ENCODE results near the gene SHC1.
A peak's percentile ranks its signal among the peaks of the same experiment; 100 is the strongest.
"Not testable (repeated sequence)": the region's sequence is repeated elsewhere in the genome, so short reads cannot be mapped to it uniquely, and the experiment has no call there.

SHC1 gene

DNA sequence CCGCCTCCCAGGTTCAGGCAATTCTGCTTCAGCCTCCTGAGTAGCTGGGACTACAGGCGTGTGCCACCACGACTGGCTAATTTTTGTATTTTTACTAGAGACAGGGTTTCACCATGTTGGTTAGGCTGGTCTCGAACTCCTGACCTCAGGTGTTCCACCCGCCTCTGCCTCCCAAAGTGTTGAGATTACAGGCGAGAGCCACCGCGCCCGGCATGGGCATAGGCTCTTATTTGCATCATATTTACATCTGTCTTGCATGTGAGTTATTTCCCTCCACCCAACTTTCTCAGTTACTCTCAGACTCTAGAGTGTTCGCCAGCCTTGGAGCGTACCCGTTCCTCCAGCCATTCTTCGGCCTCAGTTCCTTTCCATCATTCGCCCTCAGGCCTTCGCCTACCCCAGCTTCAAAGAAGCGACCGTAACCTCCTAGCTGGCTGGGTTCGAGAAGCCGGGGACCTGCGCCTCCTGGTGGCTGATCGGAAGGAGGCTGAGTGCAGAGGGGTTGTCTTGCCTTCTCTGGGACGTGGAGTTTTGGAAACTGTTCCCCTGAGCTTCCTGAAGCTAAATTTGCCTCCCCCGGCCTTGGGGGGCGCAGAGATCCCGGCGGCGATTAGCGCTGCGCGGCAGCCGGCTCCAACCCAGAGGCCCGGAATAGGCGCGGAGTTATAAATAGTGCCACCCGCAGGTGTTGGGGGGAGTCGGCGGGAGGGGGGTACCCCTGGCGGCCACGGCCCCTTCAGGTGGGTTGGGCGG is 28.4 kb upstream of the SHC1 start:
- Histone ChIP-seq H3K9ac (ENCODE audit: low read length) (peak overlapping the region; percentile 41), H3K4ac (ENCODE audit: low read depth, low read length) (peak overlapping the region; percentile 71), H2BK5ac (ENCODE audit: low read length) (no peak overlapping the region), H3K4me2 (ENCODE audit: low read length) (peak overlapping the region; percentile 39), H2BK15ac (replicated peaks; ENCODE audit: low read depth) (no peak overlapping the region), H3K27ac (ENCODE audit: low read depth, low read length) (peak overlapping the region; percentile 35), H3K79me1 (ENCODE audit: low read length) (no peaks in the 10 kb centered on the region), H3K4me1 (ENCODE audit: control insufficient read depth, low read depth, low read length) (no peaks in the 10 kb centered on the region), H3K27me3 (ENCODE audit: insufficient read depth, low read length, poor library complexity) (no peaks in the 10 kb centered on the region), H2AK5ac (ENCODE audit: low read length) (no peak overlapping the region), H2BK120ac (ENCODE audit: low read depth, low read length) (peak overlapping the region; percentile 68), H4K5ac (ENCODE audit: low read length) (no peak overlapping the region), H4K8ac (ENCODE audit: low read depth, low read length) (no peak overlapping the region), H3K23ac (ENCODE audit: low read length) (no peak overlapping the region), H3K56ac (ENCODE audit: low read length) (peak overlapping the region; percentile 77), H3K18ac (ENCODE audit: low read length) (peak overlapping the region; percentile 95), H3K79me2 (ENCODE audit: control insufficient read depth, insufficient read depth, low read length) (peaks cover 5% of the 10 kb centered on the region), H3K36me3 (ENCODE audit: control insufficient read depth, insufficient read depth, low read length) (no peaks in the 10 kb centered on the region), H3K4me3 (ENCODE audit: low read length) (no peak overlapping the region)
- WGBS (ENCODE audit: extremely low coverage, insufficient coverage, low lambda C conversion rate): no CpG with 5 or more reads among the region's 40 CpGs
- DNase-seq: peak; percentile 95

DNA sequence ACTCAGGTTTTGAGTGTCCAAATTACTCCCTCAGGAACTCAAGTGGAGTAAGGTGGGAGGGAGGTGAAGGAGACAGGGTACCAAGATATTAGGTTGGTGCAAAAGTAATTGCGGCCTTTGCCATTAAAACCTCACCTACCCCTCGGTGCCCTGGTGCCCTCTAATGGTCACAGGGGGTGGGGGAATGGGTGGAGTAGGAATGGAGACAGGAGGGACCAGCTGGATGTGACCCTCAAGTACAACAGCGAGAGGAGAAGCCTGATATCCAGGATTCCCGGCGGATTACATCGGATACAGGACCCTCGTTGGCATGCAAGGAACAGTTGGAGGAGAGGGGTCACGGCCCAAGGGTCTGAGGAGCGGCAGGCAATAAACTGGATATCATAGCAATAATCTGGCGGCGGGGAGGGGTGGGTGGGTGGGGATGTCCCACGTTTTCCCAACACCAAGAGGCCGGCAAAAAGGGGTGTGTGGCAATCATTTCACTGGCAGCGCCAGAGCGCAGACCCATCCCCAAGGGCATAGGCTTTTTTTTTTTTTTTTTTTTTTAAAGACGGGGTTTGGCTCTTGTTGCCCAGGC is 27.7 kb upstream of the SHC1 start:
- Histone ChIP-seq H3K4me1 (ENCODE audit: control insufficient read depth, low read depth, low read length) (no peaks in the 10 kb centered on the region), H3K79me1 (ENCODE audit: low read length) (no peaks in the 10 kb centered on the region), H2BK120ac (ENCODE audit: low read depth, low read length) (no peak overlapping the region), H3K4me3 (ENCODE audit: low read length) (no peak overlapping the region), H3K4me2 (ENCODE audit: low read length) (no peak overlapping the region), H3K36me3 (ENCODE audit: control insufficient read depth, insufficient read depth, low read length) (no peaks in the 10 kb centered on the region), H4K5ac (ENCODE audit: low read length) (no peak overlapping the region), H3K27ac (ENCODE audit: low read depth, low read length) (no peak overlapping the region), H3K4ac (ENCODE audit: low read depth, low read length) (no peak overlapping the region), H3K27me3 (ENCODE audit: insufficient read depth, low read length, poor library complexity) (no peaks in the 10 kb centered on the region), H2BK15ac (replicated peaks; ENCODE audit: low read depth) (no peak overlapping the region), H3K79me2 (ENCODE audit: control insufficient read depth, insufficient read depth, low read length) (peaks cover 5% of the 10 kb centered on the region), H3K9ac (ENCODE audit: low read length) (no peak overlapping the region), H3K18ac (ENCODE audit: low read length) (no peak overlapping the region), H3K56ac (ENCODE audit: low read length) (no peak overlapping the region), H2AK5ac (ENCODE audit: low read length) (no peak overlapping the region), H4K8ac (ENCODE audit: low read depth, low read length) (no peak overlapping the region), H3K23ac (ENCODE audit: low read length) (no peak overlapping the region), H2BK5ac (ENCODE audit: low read length) (no peak overlapping the region)
- DNase-seq: no peak
- WGBS (ENCODE audit: extremely low coverage, insufficient coverage, low lambda C conversion rate): no CpG with 5 or more reads among the region's 16 CpGs

GRCh38 chr1:154996966-154997701 is 26.6 kb upstream of the SHC1 start:
- H3K18ac ChIP-seq (ENCODE audit: low read length): no peak overlapping the region
- no peak overlapping the region for H3K4ac ChIP-seq (ENCODE audit: low read depth, low read length)
- H3K79me2 ChIP-seq (ENCODE audit: control insufficient read depth, insufficient read depth, low read length): no peaks in the 10 kb centered on the region
- H3K36me3 ChIP-seq (ENCODE audit: control insufficient read depth, insufficient read depth, low read length): no peaks in the 10 kb centered on the region
- H2BK120ac ChIP-seq (ENCODE audit: low read depth, low read length): no peak overlapping the region
- no peak overlapping the region for H4K8ac ChIP-seq (ENCODE audit: low read depth, low read length)
- H3K79me1 ChIP-seq (ENCODE audit: low read length): no peaks in the 10 kb centered on the region
- DNase-seq: no peak
- no peak overlapping the region for H3K4me3 ChIP-seq (ENCODE audit: low read length)
- no CpG with 5 or more reads among the region's 15 CpGs for WGBS (ENCODE audit: extremely low coverage, insufficient coverage, low lambda C conversion rate)
- H2BK5ac ChIP-seq (ENCODE audit: low read length): no peak overlapping the region
- H3K27me3 ChIP-seq (ENCODE audit: insufficient read depth, low read length, poor library complexity): no peaks in the 10 kb centered on the region
- H3K4me2 ChIP-seq (ENCODE audit: low read length): no peak overlapping the region
- no peak overlapping the region for H3K23ac ChIP-seq (ENCODE audit: low read length)
- H3K4me1 ChIP-seq (ENCODE audit: control insufficient read depth, low read depth, low read length): no peaks in the 10 kb centered on the region
- H2AK5ac ChIP-seq (ENCODE audit: low read length): no peak overlapping the region
- H3K9ac ChIP-seq (ENCODE audit: low read length): no peak overlapping the region
- no peak overlapping the region for H3K56ac ChIP-seq (ENCODE audit: low read length)
- no peak overlapping the region for H2BK15ac ChIP-seq (replicated peaks; ENCODE audit: low read depth)
- no peak overlapping the region for H4K5ac ChIP-seq (ENCODE audit: low read length)
- H3K27ac ChIP-seq (ENCODE audit: low read depth, low read length): no peak overlapping the region

GRCh38 chr1:154995301-154995983 is 24.9 kb upstream of the SHC1 start:
- H2BK120ac ChIP-seq (ENCODE audit: low read depth, low read length); H3K9ac ChIP-seq (ENCODE audit: low read length); H3K4me1 ChIP-seq (ENCODE audit: control insufficient read depth, low read depth, low read length); H4K5ac ChIP-seq (ENCODE audit: low read length); H3K27ac ChIP-seq (ENCODE audit: low read depth, low read length); H3K4me2 ChIP-seq (ENCODE audit: low read length); H3K27me3 ChIP-seq (ENCODE audit: insufficient read depth, low read length, poor library complexity); H3K4me3 ChIP-seq (ENCODE audit: low read length); H3K18ac ChIP-seq (ENCODE audit: low read length); H2BK5ac ChIP-seq (ENCODE audit: low read length); H4K8ac ChIP-seq (ENCODE audit: low read depth, low read length); H3K23ac ChIP-seq (ENCODE audit: low read length); H3K36me3 ChIP-seq (ENCODE audit: control insufficient read depth, insufficient read depth, low read length); H2AK5ac ChIP-seq (ENCODE audit: low read length); H3K56ac ChIP-seq (ENCODE audit: low read length); H3K79me1 ChIP-seq (ENCODE audit: low read length); H3K4ac ChIP-seq (ENCODE audit: low read depth, low read length); H2BK15ac ChIP-seq (replicated peaks; ENCODE audit: low read depth); H3K79me2 ChIP-seq (ENCODE audit: control insufficient read depth, insufficient read depth, low read length): not testable (repeated sequence)
- WGBS (ENCODE audit: extremely low coverage, insufficient coverage, low lambda C conversion rate): no CpG with 5 or more reads among the region's 13 CpGs
- peak; percentile 67 for DNase-seq

DNA sequence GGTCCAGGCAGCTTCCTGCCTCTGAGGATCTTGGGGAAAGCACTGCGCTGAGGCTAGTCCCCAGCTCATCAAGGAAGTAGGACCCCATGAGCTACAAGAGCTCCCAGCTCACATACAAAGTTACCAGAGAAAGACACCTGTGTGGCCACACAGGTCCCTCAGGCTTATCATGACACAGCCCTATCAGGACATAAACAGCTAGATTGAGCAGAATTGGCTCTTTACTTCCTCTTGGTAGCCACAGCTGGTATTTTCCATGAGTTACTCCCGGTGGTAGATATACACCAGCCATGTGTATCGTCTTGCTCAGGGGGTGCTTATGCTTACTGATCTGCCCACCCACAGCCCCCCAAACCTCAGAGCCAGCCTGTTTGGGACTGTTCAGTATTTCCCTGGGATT is 24.0 kb upstream of the SHC1 start:
- no peak overlapping the region for H3K18ac ChIP-seq (ENCODE audit: low read length)
- no peak overlapping the region for H2BK5ac ChIP-seq (ENCODE audit: low read length)
- no peak overlapping the region for H3K9ac ChIP-seq (ENCODE audit: low read length)
- no peak overlapping the region for H3K4ac ChIP-seq (ENCODE audit: low read depth, low read length)
- H3K56ac ChIP-seq (ENCODE audit: low read length): no peak overlapping the region
- no peak overlapping the region for H3K23ac ChIP-seq (ENCODE audit: low read length)
- no peaks in the 10 kb centered on the region for H3K79me2 ChIP-seq (ENCODE audit: control insufficient read depth, insufficient read depth, low read length)
- no peaks in the 10 kb centered on the region for H3K27me3 ChIP-seq (ENCODE audit: insufficient read depth, low read length, poor library complexity)
- H3K4me1 ChIP-seq (ENCODE audit: control insufficient read depth, low read depth, low read length): no peaks in the 10 kb centered on the region
- no peak overlapping the region for H3K4me2 ChIP-seq (ENCODE audit: low read length)
- H3K27ac ChIP-seq (ENCODE audit: low read depth, low read length): no peak overlapping the region
- H2AK5ac ChIP-seq (ENCODE audit: low read length): no peak overlapping the region
- DNase-seq: no peak
- peaks cover 6% of the 10 kb centered on the region for H3K36me3 ChIP-seq (ENCODE audit: control insufficient read depth, insufficient read depth, low read length)
- no peak overlapping the region for H4K5ac ChIP-seq (ENCODE audit: low read length)
- no peak overlapping the region for H3K4me3 ChIP-seq (ENCODE audit: low read length)
- H2BK15ac ChIP-seq (replicated peaks; ENCODE audit: low read depth): no peak overlapping the region
- H4K8ac ChIP-seq (ENCODE audit: low read depth, low read length): no peak overlapping the region
- WGBS (ENCODE audit: extremely low coverage, insufficient coverage, low lambda C conversion rate): no CpG with 5 or more reads among the region's 3 CpGs
- no peak overlapping the region for H2BK120ac ChIP-seq (ENCODE audit: low read depth, low read length)
- H3K79me1 ChIP-seq (ENCODE audit: low read length): peaks cover 4% of the 10 kb centered on the region
